Activated CD4-positive, alpha-beta memory T cell treated with anti-CD3 and anti-CD28 coated beads for 36 hours (primary cell): ENCODE data around the gene MBNL3. TPM values are rescaled to one million over a fixed set of nuclear protein-coding genes. Genes with fewer than 3 reads are reported as not detected.

Experiments used
- CTCF ChIA-PET: fragments of 350-600 bp; sonication (Branson Sonifier 250); formaldehyde crosslinking; loops from one replicate; lab custom pipeline; 2021; ENCODE audit warnings: antibody characterized with exemption, inconsistent platforms; lab: Charles Lee
- POLR2A ChIA-PET: fragments of 350-600 bp; sonication (Branson Sonifier 250); formaldehyde crosslinking; loops from one replicate; lab custom pipeline; 2021; ENCODE audit warnings: antibody characterized with exemption; lab: Charles Lee
- DNase-seq: peaks from one replicate; pipeline ENCODE4 v3.0.0-alpha.2; 2020
- H3K27ac Mint-ChIP-seq: one replicate; pipeline ENCODE4 v1.8.0; 2021; ENCODE audit warnings: mixed read lengths
- H3K27me3 Mint-ChIP-seq: one replicate; pipeline ENCODE4 v1.8.0; 2021; ENCODE audit warnings: mixed read lengths
- H3K36me3 Mint-ChIP-seq: one replicate; pipeline ENCODE4 v1.8.0; 2021; ENCODE audit warnings: mixed read lengths
- H3K4me1 Mint-ChIP-seq: one replicate; pipeline ENCODE4 v1.8.0; 2021; ENCODE audit warnings: low read depth, mixed read lengths
- H3K4me3 Mint-ChIP-seq: one replicate; pipeline ENCODE4 v1.8.0; 2021; ENCODE audit warnings: mild to moderate bottlenecking, mixed read lengths
- H3K9me3 Mint-ChIP-seq: one replicate; pipeline ENCODE4 v1.8.0; 2021; ENCODE audit warnings: mixed read lengths
- intact Hi-C: fragments of 100-400 bp; cut with micrococcal nuclease; formaldehyde crosslinking; loops from one replicate; pipeline ENCODE4 v1.15.1; 2023
- total RNA-seq, 2 experiments: library from RNA; stranded (reverse); gene quantifications; one replicate each; pipeline ENCODE4 v1.2.3, GENCODE V29; 2021

The MBNL3 gene
- total RNA-seq, 2 experiments from 2014 or later, result 13.7 to 14.7 TPM

GRCh38 chrX:132409780-132410556 is 78.9 kb downstream of the MBNL3 start:
- Mint-ChIP-seq H3K36me3 (peaks cover 1% of the 10 kb centered on the region), H3K27me3 (no peaks in the 10 kb centered on the region), H3K4me3 (no peak overlapping the region), H3K9me3 (no peaks in the 10 kb centered on the region), H3K4me1 (peaks cover 3% of the 10 kb centered on the region), H3K27ac (no peak overlapping the region)
- DNase-seq, result no peak
- ChIA-PET POLR2A (no interaction called here), CTCF (no interaction called here)
- intact Hi-C loops, result no loop called here

GRCh38 chrX:132407691-132408090 is 81.1 kb downstream of the MBNL3 start:
- no peak for DNase-seq
- no peak overlapping the region for H3K27ac Mint-ChIP-seq
- H3K9me3 Mint-ChIP-seq, result no peaks in the 10 kb centered on the region
- ChIA-PET POLR2A (no interaction called here), CTCF (interaction anchor here (2.6 kb wide), 1 partner anchor 115 kb away, joined by 6 read pairs; no protein-coding TSS in a partner anchor)
- H3K4me3 Mint-ChIP-seq, result no peak overlapping the region
- peaks cover 3% of the 10 kb centered on the region for H3K4me1 Mint-ChIP-seq
- intact Hi-C loops, result no loop called here
- no peaks in the 10 kb centered on the region for H3K27me3 Mint-ChIP-seq
- peaks cover 1% of the 10 kb centered on the region for H3K36me3 Mint-ChIP-seq

- Mint-ChIP-seq H3K9me3 (no peaks in the 10 kb centered on the region), H3K4me1 (peaks cover 3% of the 10 kb centered on the region), H3K27me3 (no peaks in the 10 kb centered on the region), H3K27ac (no peak overlapping the region), H3K4me3 (no peak overlapping the region), H3K36me3 (peaks cover 1% of the 10 kb centered on the region)
- intact Hi-C loops, result no loop called here
- ChIA-PET POLR2A (no interaction called here), CTCF (interaction anchor here (2.6 kb wide), 1 partner anchor 113 kb away, joined by 6 read pairs; no protein-coding TSS in a partner anchor)
- no peak for DNase-seq
Observed at GRCh38 chrX:132406106-132406505, 82.7 kb downstream of the MBNL3 start.

- Mint-ChIP-seq H3K27me3 (no peaks in the 10 kb centered on the region), H3K4me3 (no peak overlapping the region), H3K36me3 (peaks cover 1% of the 10 kb centered on the region), H3K4me1 (no peaks in the 10 kb centered on the region), H3K9me3 (no peaks in the 10 kb centered on the region), H3K27ac (no peak overlapping the region)
- intact Hi-C loops, result no loop called here
- ChIA-PET CTCF (no interaction called here), POLR2A (no interaction called here)
- DNase-seq, result no peak
Observed at GRCh38 chrX:132404266-132404665, 84.6 kb downstream of the MBNL3 start.

GRCh38 chrX:132401935-132402334 is 86.9 kb downstream of the MBNL3 start:
- ChIA-PET POLR2A (no interaction called here), CTCF (no interaction called here)
- DNase-seq, result no peak
- no peak overlapping the region for H3K27ac Mint-ChIP-seq
- no peaks in the 10 kb centered on the region for H3K27me3 Mint-ChIP-seq
- no peaks in the 10 kb centered on the region for H3K9me3 Mint-ChIP-seq
- intact Hi-C loops, result no loop called here
- H3K4me1 Mint-ChIP-seq, result peaks cover 2% of the 10 kb centered on the region
- no peak overlapping the region for H3K4me3 Mint-ChIP-seq
- H3K36me3 Mint-ChIP-seq, result peaks cover 1% of the 10 kb centered on the region

GRCh38 chrX:132400706-132401105 is 88.1 kb downstream of the MBNL3 start:
- Mint-ChIP-seq H3K9me3 (no peaks in the 10 kb centered on the region), H3K4me3 (no peak overlapping the region), H3K27me3 (no peaks in the 10 kb centered on the region), H3K4me1 (peaks cover 2% of the 10 kb centered on the region), H3K27ac (no peak overlapping the region), H3K36me3 (peaks cover 1% of the 10 kb centered on the region)
- no peak for DNase-seq
- ChIA-PET CTCF (no interaction called here), POLR2A (no interaction called here)
- intact Hi-C loops, result no loop called here

GRCh38 chrX:132395645-132396044 is 93.2 kb downstream of the MBNL3 start:
- no peak overlapping the region for H3K4me3 Mint-ChIP-seq
- H3K36me3 Mint-ChIP-seq, result no peaks in the 10 kb centered on the region
- no peak overlapping the region for H3K27ac Mint-ChIP-seq
- peaks cover 5% of the 10 kb centered on the region for H3K4me1 Mint-ChIP-seq
- POLR2A ChIA-PET, result no interaction called here
- H3K27me3 Mint-ChIP-seq, result no peaks in the 10 kb centered on the region
- no peak for DNase-seq
- intact Hi-C loops, result no loop called here
- CTCF ChIA-PET, result no interaction called here
- H3K9me3 Mint-ChIP-seq, result no peaks in the 10 kb centered on the region

GRCh38 chrX:132395026-132395425 is 93.8 kb downstream of the MBNL3 start:
- Mint-ChIP-seq H3K9me3 (no peaks in the 10 kb centered on the region), H3K36me3 (no peaks in the 10 kb centered on the region), H3K4me3 (no peak overlapping the region), H3K27me3 (no peaks in the 10 kb centered on the region), H3K27ac (no peak overlapping the region), H3K4me1 (peaks cover 5% of the 10 kb centered on the region)
- intact Hi-C loops, result no loop called here
- DNase-seq, result no peak
- POLR2A ChIA-PET, result no interaction called here
- CTCF ChIA-PET, result no interaction called here

- no peaks in the 10 kb centered on the region for H3K27me3 Mint-ChIP-seq
- DNase-seq, result no peak
- intact Hi-C loops, result no loop called here
- H3K4me3 Mint-ChIP-seq, result no peak overlapping the region
- ChIA-PET POLR2A (no interaction called here), CTCF (no interaction called here)
- no peak overlapping the region for H3K27ac Mint-ChIP-seq
- H3K9me3 Mint-ChIP-seq, result no peaks in the 10 kb centered on the region
- H3K36me3 Mint-ChIP-seq, result no peaks in the 10 kb centered on the region
- H3K4me1 Mint-ChIP-seq, result peaks cover 5% of the 10 kb centered on the region
Observed at GRCh38 chrX:132394591-132394990, 94.2 kb downstream of the MBNL3 start.

GRCh38 chrX:132393992-132394391 is 94.8 kb downstream of the MBNL3 start:
- Mint-ChIP-seq H3K36me3 (no peaks in the 10 kb centered on the region), H3K27ac (no peak overlapping the region), H3K9me3 (no peaks in the 10 kb centered on the region), H3K4me3 (no peak overlapping the region), H3K27me3 (no peaks in the 10 kb centered on the region), H3K4me1 (peaks cover 5% of the 10 kb centered on the region)
- intact Hi-C loops, result no loop called here
- ChIA-PET POLR2A (no interaction called here), CTCF (no interaction called here)
- no peak for DNase-seq

GRCh38 chrX:132393485-132393884 is 95.4 kb downstream of the MBNL3 start:
- ChIA-PET CTCF (no interaction called here), POLR2A (no interaction called here)
- Mint-ChIP-seq H3K9me3 (no peaks in the 10 kb centered on the region), H3K4me1 (peaks cover 5% of the 10 kb centered on the region), H3K4me3 (no peak overlapping the region), H3K27ac (no peak overlapping the region), H3K36me3 (no peaks in the 10 kb centered on the region), H3K27me3 (no peaks in the 10 kb centered on the region)
- intact Hi-C loops, result no loop called here
- DNase-seq, result no peak

GRCh38 chrX:132393085-132393484 is 95.8 kb downstream of the MBNL3 start:
- ChIA-PET POLR2A (no interaction called here), CTCF (no interaction called here)
- Mint-ChIP-seq H3K36me3 (no peaks in the 10 kb centered on the region), H3K27me3 (no peaks in the 10 kb centered on the region), H3K27ac (no peak overlapping the region), H3K4me1 (peaks cover 4% of the 10 kb centered on the region), H3K4me3 (no peak overlapping the region), H3K9me3 (no peaks in the 10 kb centered on the region)
- DNase-seq, result no peak
- intact Hi-C loops, result no loop called here

GRCh38 chrX:132390792-132391191 is 98.0 kb downstream of the MBNL3 start:
- H3K4me3 Mint-ChIP-seq, result no peak overlapping the region
- POLR2A ChIA-PET, result no interaction called here
- CTCF ChIA-PET, result no interaction called here
- no peaks in the 10 kb centered on the region for H3K27me3 Mint-ChIP-seq
- DNase-seq, result no peak
- H3K36me3 Mint-ChIP-seq, result no peaks in the 10 kb centered on the region
- no peak overlapping the region for H3K27ac Mint-ChIP-seq
- no peaks in the 10 kb centered on the region for H3K9me3 Mint-ChIP-seq
- H3K4me1 Mint-ChIP-seq, result peaks cover 3% of the 10 kb centered on the region
- intact Hi-C loops, result no loop called here
